ENCODE results near the gene MIOX. TPM values are rescaled to one million over a fixed set of nuclear protein-coding genes. Genes with fewer than 3 reads are reported as not detected.

Gene MIOX
- total RNA-seq, 1 experiment from 2014 or later: 1.4 TPM

GRCh38 chr22:50516891-50517290 lies 30.2 kb downstream of the MIOX start:
- no peak overlapping the region for H3K4me3 Mint-ChIP-seq
- WGBS (ENCODE audit: extremely low coverage, insufficient read length, low lambda C conversion rate): no CpG with 5 or more reads among the region's 16 CpGs
- no peak overlapping the region for H3K4ac ChIP-seq (ENCODE audit: low read depth, low read length)
- no peaks in the 10 kb centered on the region for H3K4me1 ChIP-seq (ENCODE audit: insufficient read depth, low read length)
- no peak overlapping the region for H2AK5ac ChIP-seq (ENCODE audit: insufficient read length, low read length)
- TF ChIP-seq, protein P1, sequence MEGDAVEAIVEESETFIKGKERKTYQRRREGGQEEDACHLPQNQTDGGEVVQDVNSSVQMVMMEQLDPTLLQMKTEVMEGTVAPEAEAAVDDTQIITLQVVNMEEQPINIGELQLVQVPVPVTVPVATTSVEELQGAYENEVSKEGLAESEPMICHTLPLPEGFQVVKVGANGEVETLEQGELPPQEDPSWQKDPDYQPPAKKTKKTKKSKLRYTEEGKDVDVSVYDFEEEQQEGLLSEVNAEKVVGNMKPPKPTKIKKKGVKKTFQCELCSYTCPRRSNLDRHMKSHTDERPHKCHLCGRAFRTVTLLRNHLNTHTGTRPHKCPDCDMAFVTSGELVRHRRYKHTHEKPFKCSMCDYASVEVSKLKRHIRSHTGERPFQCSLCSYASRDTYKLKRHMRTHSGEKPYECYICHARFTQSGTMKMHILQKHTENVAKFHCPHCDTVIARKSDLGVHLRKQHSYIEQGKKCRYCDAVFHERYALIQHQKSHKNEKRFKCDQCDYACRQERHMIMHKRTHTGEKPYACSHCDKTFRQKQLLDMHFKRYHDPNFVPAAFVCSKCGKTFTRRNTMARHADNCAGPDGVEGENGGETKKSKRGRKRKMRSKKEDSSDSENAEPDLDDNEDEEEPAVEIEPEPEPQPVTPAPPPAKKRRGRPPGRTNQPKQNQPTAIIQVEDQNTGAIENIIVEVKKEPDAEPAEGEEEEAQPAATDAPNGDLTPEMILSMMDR (conservative IDR thresholded peaks at IDR 0.05): no peak
- H4K8ac ChIP-seq (replicated peaks; ENCODE audit: insufficient read length, low read depth, low read length): no peak overlapping the region
- no peak overlapping the region for H4K91ac ChIP-seq (ENCODE audit: insufficient read length, low read depth, low read length)
- no peaks in the 10 kb centered on the region for H3K4me1 Mint-ChIP-seq
- DNase-seq: no peak
- no peak overlapping the region for H3K9ac ChIP-seq (ENCODE audit: extremely low read depth, insufficient read length, low read length)
- no peak overlapping the region for H2AFZ ChIP-seq (ENCODE audit: low read length)
- H4K20me1 ChIP-seq (ENCODE audit: control insufficient read depth, insufficient read depth, insufficient read length): peaks cover 3% of the 10 kb centered on the region
- no peak overlapping the region for H2BK15ac ChIP-seq (ENCODE audit: low read depth, low read length)
- no peak overlapping the region for H2BK12ac ChIP-seq (ENCODE audit: insufficient read length, low read depth, low read length)
- H3K4me2 ChIP-seq (ENCODE audit: insufficient read depth, insufficient read length, low read length): no peak overlapping the region
- H3K23me2 ChIP-seq (ENCODE audit: insufficient read length, low read depth, low read length, poor library complexity, severe bottlenecking): no peaks in the 10 kb centered on the region
- no peak overlapping the region for H3K56ac ChIP-seq (ENCODE audit: insufficient read length, low read depth, low read length)
- H2BK20ac ChIP-seq (ENCODE audit: low read depth, low read length, poor library complexity, severe bottlenecking): no peak overlapping the region
- H3K27ac Mint-ChIP-seq: no peak overlapping the region
- H3K27me3 ChIP-seq (ENCODE audit: insufficient read depth, low read length): no peaks in the 10 kb centered on the region
- no peak overlapping the region for H4K5ac ChIP-seq (ENCODE audit: insufficient read length, low read depth, low read length)
- no peak overlapping the region for H3K14ac ChIP-seq (ENCODE audit: insufficient read depth, low read length)
- H3K9me3 ChIP-seq (ENCODE audit: control insufficient read depth, low read depth, low read length): no peaks in the 10 kb centered on the region
- H3K79me2 ChIP-seq (ENCODE audit: insufficient read depth, low read length): peaks cover 4% of the 10 kb centered on the region; the same call in 1 of the 2 replicates
- H3K23ac ChIP-seq (ENCODE audit: insufficient read length, low read depth, low read length): no peak overlapping the region
- H3K18ac ChIP-seq (ENCODE audit: insufficient read length, low read depth, low read length): no peak overlapping the region
- H3K36me3 Mint-ChIP-seq (ENCODE audit: insufficient read depth in 1 of 3, low read depth in 3 of 3): peaks cover 5 to 52% (median 42%) of the 10 kb centered on the region in 3 experiments
- H3K9me3 Mint-ChIP-seq: no peaks in the 10 kb centered on the region
- peaks cover 3% of the 10 kb centered on the region for H3K79me1 ChIP-seq (ENCODE audit: insufficient read depth, low read depth, low read length, poor library complexity, severe bottlenecking)
- H3K27me3 Mint-ChIP-seq (ENCODE audit: low read depth): no peaks in the 10 kb centered on the region
- no peak overlapping the region for H3K27ac ChIP-seq (ENCODE audit: insufficient read length, low read depth, low read length)
- H2BK5ac ChIP-seq (ENCODE audit: insufficient read length, low read length): no peak overlapping the region
- H2BK120ac ChIP-seq (ENCODE audit: low read depth, low read length, poor library complexity, severe bottlenecking): no peak overlapping the region
- H3T11ph ChIP-seq (ENCODE audit: low read length): no peak overlapping the region

Measured in H9 (cell line).